DOHH2 (cell line): Measurements from ENCODE around the gene RIMS1.

Source experiments
- H3F3A ChIP-seq: fragments of 200-600 bp; sonication (generic), shearing (Covaris generic); 2 replicates; pipeline ENCODE4 v1.6.0; 2016; ENCODE audit warnings: antibody characterized with exemption, mild to moderate bottlenecking; ENCODE audit not compliant: control insufficient read depth, insufficient read depth
- H3K27ac ChIP-seq: fragments of 200-600 bp; sonication (generic); 2 replicates; pipeline ENCODE4 v1.5.1; 2014; ENCODE audit warnings: low read depth, mild to moderate bottlenecking, low read length, moderate library complexity
- H3K27me3 ChIP-seq: fragments of 200-600 bp; sonication (generic); 2 replicates; pipeline ENCODE4 v1.6.1; 2014; ENCODE audit warnings: mild to moderate bottlenecking, low read length, mixed read lengths; ENCODE audit not compliant: control insufficient read depth
- H3K36me3 ChIP-seq: fragments of 200-600 bp; sonication (generic); 2 replicates; pipeline ENCODE4 v1.6.1; 2014; ENCODE audit warnings: mild to moderate bottlenecking, low read length, moderate library complexity, mixed read lengths; ENCODE audit not compliant: control insufficient read depth
- H3K4me1 ChIP-seq: fragments of 200-600 bp; sonication (generic); 2 replicates; pipeline ENCODE4 v1.6.1; 2014; ENCODE audit warnings: mild to moderate bottlenecking, low read length, mixed read lengths; ENCODE audit not compliant: control insufficient read depth
- H3K4me2 ChIP-seq: fragments of 200-600 bp; sonication (generic); 2 replicates; pipeline ENCODE4 v1.6.0; 2014; ENCODE audit warnings: mild to moderate bottlenecking, low read length, moderate library complexity
- H3K4me3 ChIP-seq: fragments of 200-600 bp; sonication (generic); 2 replicates; pipeline ENCODE4 v1.5.1; 2014; ENCODE audit warnings: mild to moderate bottlenecking, low read length, mixed read lengths
- H3K79me2 ChIP-seq: fragments of 200-600 bp; sonication (generic); 2 replicates; pipeline ENCODE4 v1.6.1; 2014; ENCODE audit warnings: mild to moderate bottlenecking, low read length, mixed read lengths; ENCODE audit not compliant: control insufficient read depth
- H3K9me2 ChIP-seq: fragments of 200-600 bp; sonication (generic); replicated peaks from 2 replicates; pipeline ENCODE4 v1.6.1; 2014; ENCODE audit warnings: mild to moderate bottlenecking, low read length, mixed read lengths; ENCODE audit not compliant: control insufficient read depth
- H3K9me3 ChIP-seq: fragments of 200-600 bp; sonication (generic); 2 replicates; pipeline ENCODE4 v1.6.1; 2014; ENCODE audit warnings: antibody characterized with exemption, low read length, mixed read lengths; ENCODE audit not compliant: control insufficient read depth, insufficient read depth
- H4K20me1 ChIP-seq: fragments of 200-600 bp; sonication (generic); 2 replicates; pipeline ENCODE4 v1.6.0; 2014; ENCODE audit warnings: low read depth, mild to moderate bottlenecking, antibody characterized with exemption, low read length, moderate library complexity; ENCODE audit not compliant: control insufficient read depth, insufficient read depth
- EZH2phosphoT487 ChIP-seq: fragments of 200-600 bp; sonication (generic); IDR thresholded peaks from 2 replicates; pipeline ENCODE4 v1.6.1; 2017; ENCODE audit warnings: borderline replicate concordance, mild to moderate bottlenecking, antibody characterized with exemption, low read length, moderate library complexity, mixed read lengths
- TF ChIP-seq, protein P1 (sequence below): fragments of 200-600 bp; sonication (generic); IDR thresholded peaks from one replicate; pipeline ENCODE4 v1.5.1; 2014; ENCODE audit warnings: antibody characterized with exemption, mild to moderate bottlenecking, low read depth, low read length; ENCODE audit not compliant: poor library complexity, severe bottlenecking

RIMS1 gene

DNA sequence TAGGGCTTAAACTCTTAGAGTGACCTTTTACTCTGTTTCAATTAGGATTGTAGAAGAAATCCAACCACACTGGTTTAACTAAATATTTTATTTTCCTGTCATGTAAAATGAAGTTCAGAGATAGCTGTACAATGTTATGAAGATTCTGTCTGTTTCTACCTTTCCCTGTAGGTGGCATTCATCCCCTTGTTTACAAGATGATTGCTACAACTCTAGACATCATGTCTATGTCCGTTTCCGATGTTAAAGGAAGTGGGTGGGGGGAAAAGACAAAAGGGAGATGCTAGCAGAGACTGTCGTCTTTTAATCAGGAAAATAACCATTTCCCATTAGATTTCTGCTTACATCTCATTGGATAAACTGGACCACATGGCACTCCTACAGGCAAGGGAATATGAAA is 30.9 kb upstream of the RIMS1 start:
- Histone ChIP-seq H3K9me3 (no peaks in the 10 kb centered on the region), H3K4me3 (no peak overlapping the region), H3K79me2 (no peaks in the 10 kb centered on the region), H3K4me2 (no peak overlapping the region), H3K27me3 (no peaks in the 10 kb centered on the region), H3K4me1 (no peaks in the 10 kb centered on the region), H3K36me3 (no peaks in the 10 kb centered on the region), H4K20me1 (no peaks in the 10 kb centered on the region), H3K9me2 (no peaks in the 10 kb centered on the region), H3K27ac (no peak overlapping the region), H3F3A (no peaks in the 10 kb centered on the region)
- TF ChIP-seq EZH2phosphoT487 = no peak
- TF ChIP-seq, protein P1, sequence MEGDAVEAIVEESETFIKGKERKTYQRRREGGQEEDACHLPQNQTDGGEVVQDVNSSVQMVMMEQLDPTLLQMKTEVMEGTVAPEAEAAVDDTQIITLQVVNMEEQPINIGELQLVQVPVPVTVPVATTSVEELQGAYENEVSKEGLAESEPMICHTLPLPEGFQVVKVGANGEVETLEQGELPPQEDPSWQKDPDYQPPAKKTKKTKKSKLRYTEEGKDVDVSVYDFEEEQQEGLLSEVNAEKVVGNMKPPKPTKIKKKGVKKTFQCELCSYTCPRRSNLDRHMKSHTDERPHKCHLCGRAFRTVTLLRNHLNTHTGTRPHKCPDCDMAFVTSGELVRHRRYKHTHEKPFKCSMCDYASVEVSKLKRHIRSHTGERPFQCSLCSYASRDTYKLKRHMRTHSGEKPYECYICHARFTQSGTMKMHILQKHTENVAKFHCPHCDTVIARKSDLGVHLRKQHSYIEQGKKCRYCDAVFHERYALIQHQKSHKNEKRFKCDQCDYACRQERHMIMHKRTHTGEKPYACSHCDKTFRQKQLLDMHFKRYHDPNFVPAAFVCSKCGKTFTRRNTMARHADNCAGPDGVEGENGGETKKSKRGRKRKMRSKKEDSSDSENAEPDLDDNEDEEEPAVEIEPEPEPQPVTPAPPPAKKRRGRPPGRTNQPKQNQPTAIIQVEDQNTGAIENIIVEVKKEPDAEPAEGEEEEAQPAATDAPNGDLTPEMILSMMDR = peak; percentile 11

DNA sequence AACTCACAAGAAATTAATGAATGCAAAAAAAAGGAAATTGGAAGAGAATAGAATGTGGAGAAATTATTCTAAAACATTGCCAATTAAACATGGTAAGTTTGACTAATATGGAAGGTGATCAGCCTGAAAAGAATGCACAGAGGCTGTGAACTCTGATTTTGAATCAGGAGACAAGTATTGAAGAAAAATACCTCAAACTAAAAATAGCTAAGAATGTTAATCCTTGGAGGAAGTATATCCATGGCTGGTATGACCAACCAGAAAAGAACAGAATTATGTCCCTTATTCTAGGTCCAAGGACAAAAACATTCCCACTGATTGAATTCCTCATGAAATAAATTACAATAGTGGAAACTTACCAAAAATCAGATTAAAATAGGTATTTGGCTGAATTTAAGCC is 7.3 kb upstream of the RIMS1 start:
- no peak overlapping the region for H3K4me3 ChIP-seq
- no peaks in the 10 kb centered on the region for H3K4me1 ChIP-seq
- no peaks in the 10 kb centered on the region for H3K36me3 ChIP-seq
- H4K20me1 ChIP-seq = no peaks in the 10 kb centered on the region
- no peak overlapping the region for H3K27ac ChIP-seq
- no peaks in the 10 kb centered on the region for H3K27me3 ChIP-seq
- H3K9me3 ChIP-seq = no peaks in the 10 kb centered on the region
- TF ChIP-seq, protein P1 = no peak
- no peak for TF ChIP-seq EZH2phosphoT487
- no peaks in the 10 kb centered on the region for H3K9me2 ChIP-seq
- H3K4me2 ChIP-seq = no peak overlapping the region
- H3K79me2 ChIP-seq = no peaks in the 10 kb centered on the region
- no peaks in the 10 kb centered on the region for H3F3A ChIP-seq

- Histone ChIP-seq H3K9me2 (no peaks in the 10 kb centered on the region), H3F3A (no peaks in the 10 kb centered on the region), H3K4me1 (no peaks in the 10 kb centered on the region), H3K27me3 (peaks cover 28% of the 10 kb centered on the region), H3K4me2 (peak overlapping the region; percentile 26; the same call in 1 of the 2 replicates), H4K20me1 (no peaks in the 10 kb centered on the region), H3K36me3 (no peaks in the 10 kb centered on the region), H3K9me3 (no peaks in the 10 kb centered on the region), H3K4me3 (peak overlapping the region; percentile 46; the same call in 1 of the 2 replicates), H3K27ac (no peak overlapping the region), H3K79me2 (no peaks in the 10 kb centered on the region)
- no peak for TF ChIP-seq EZH2phosphoT487
- TF ChIP-seq, protein P1 = no peak
These were observed 825 bp downstream of the RIMS1 start for GRCh38 chr6:71887006-71887743.
